Natural killer cell treated with Interleukin-12 subunit alpha and Interleukin-12 subunit beta and Interleukin-15 and Interleukin-18, amount 100 ng/mL, for 72 hours (primary cell): ENCODE measurements around the gene L2HGDH. TPM values are rescaled to one million over a fixed set of nuclear protein-coding genes. Genes with fewer than 3 reads are reported as not detected.

ENCODE experiments used
- ATAC-seq, 2 donors: fragments of 150-1000 bp; cut with Tn5 transposase in 1 of 2; sonication (Bioruptor Pico), chemical (Tn5 transposase) in 1 of 2; 2 replicates each; pipeline ENCODE4 v1.10.0; 2021
- DNase-seq: peaks from one replicate; pipeline ENCODE4 v3.0.0; 2022; ENCODE audit warnings: low spot score
- H3K27ac Mint-ChIP-seq, 2 donors: 1 replicate in 1 of 2; 2 replicates in 1 of 2; pipeline ENCODE4 v1.8.0; 2022; ENCODE audit warnings: mixed read lengths in 2 of 2, mild to moderate bottlenecking in 1 of 2, moderate library complexity in 1 of 2
- H3K27me3 Mint-ChIP-seq, 2 donors: 1 replicate in 1 of 2; 2 replicates in 1 of 2; pipeline ENCODE4 v1.8.0; 2022; ENCODE audit warnings: mixed read lengths in 2 of 2
- H3K36me3 Mint-ChIP-seq: one replicate; pipeline ENCODE4 v1.8.0; 2022; ENCODE audit warnings: mixed read lengths
- H3K4me1 Mint-ChIP-seq, 2 donors: 1 replicate in 1 of 2; 2 replicates in 1 of 2; pipeline ENCODE4 v1.8.0; 2022; ENCODE audit warnings: low read depth in 2 of 2, mixed read lengths in 2 of 2, mild to moderate bottlenecking in 1 of 2
- H3K4me3 Mint-ChIP-seq: one replicate; pipeline ENCODE4 v1.8.0; 2022; ENCODE audit warnings: mixed read lengths
- H3K9me3 Mint-ChIP-seq: 2 replicates; pipeline ENCODE4 v1.8.0; 2022; ENCODE audit warnings: mixed read lengths
- total RNA-seq, 2 donors: library from RNA; stranded (reverse); gene quantifications; one replicate each; pipeline ENCODE4 v1.2.3, GENCODE V29; 2022

Gene L2HGDH
- total RNA-seq, 2 donors from 2014 or later: 14.2 to 15.4 TPM

- H3K27ac Mint-ChIP-seq: peak overlapping the region; percentile 37 to 65
- H3K36me3 Mint-ChIP-seq: no peaks in the 10 kb centered on the region
- peaks cover 49 to 60% of the 10 kb centered on the region in 2 donors for H3K4me1 Mint-ChIP-seq
- DNase-seq: no peak
- H3K4me3 Mint-ChIP-seq: no peak overlapping the region
- H3K9me3 Mint-ChIP-seq: no peaks in the 10 kb centered on the region
- no peaks in the 10 kb centered on the region for H3K27me3 Mint-ChIP-seq
- ATAC-seq: no peak
Measured at GRCh38 chr14:50225067-50225973, 86.7 kb downstream of the L2HGDH start.

GRCh38 chr14:50222055-50222613 lies 89.9 kb downstream of the L2HGDH start:
- Mint-ChIP-seq H3K4me3 (no peak overlapping the region), H3K27ac (peak overlapping the region; percentile 11 to 64), H3K36me3 (no peaks in the 10 kb centered on the region), H3K27me3 (no peaks in the 10 kb centered on the region), H3K4me1 (peaks cover 44 to 57% of the 10 kb centered on the region in 2 donors), H3K9me3 (no peaks in the 10 kb centered on the region)
- ATAC-seq (no peak), DNase-seq (no peak)

- ATAC-seq (no peak), DNase-seq (no peak)
- Mint-ChIP-seq H3K9me3 (no peaks in the 10 kb centered on the region), H3K27me3 (no peaks in the 10 kb centered on the region), H3K27ac (no peak overlapping the region), H3K4me3 (no peak overlapping the region), H3K4me1 (peaks cover 28 to 39% of the 10 kb centered on the region in 2 donors), H3K36me3 (no peaks in the 10 kb centered on the region)
Measured at GRCh38 chr14:50218501-50218900, 93.5 kb downstream of the L2HGDH start.

- no peak overlapping the region for H3K27ac Mint-ChIP-seq
- H3K4me1 Mint-ChIP-seq: peaks cover 22 to 33% of the 10 kb centered on the region in 2 donors
- no peaks in the 10 kb centered on the region for H3K9me3 Mint-ChIP-seq
- H3K4me3 Mint-ChIP-seq: no peak overlapping the region
- no peaks in the 10 kb centered on the region for H3K27me3 Mint-ChIP-seq
- no peaks in the 10 kb centered on the region for H3K36me3 Mint-ChIP-seq
- ATAC-seq: no peak
- DNase-seq: no peak
Measured at GRCh38 chr14:50215416-50215815, 96.6 kb downstream of the L2HGDH start.

GRCh38 chr14:50213795-50214194 lies 98.2 kb downstream of the L2HGDH start:
- ATAC-seq: no peak
- H3K4me3 Mint-ChIP-seq: no peak overlapping the region
- H3K9me3 Mint-ChIP-seq: no peaks in the 10 kb centered on the region
- H3K36me3 Mint-ChIP-seq: no peaks in the 10 kb centered on the region
- no peak for DNase-seq
- H3K27me3 Mint-ChIP-seq: no peaks in the 10 kb centered on the region
- H3K27ac Mint-ChIP-seq: no peak overlapping the region
- peaks cover 19 to 23% of the 10 kb centered on the region in 2 donors for H3K4me1 Mint-ChIP-seq

GRCh38 chr14:50212726-50213125 lies 99.3 kb downstream of the L2HGDH start:
- ATAC-seq: no peak
- no peak for DNase-seq

GRCh38 chr14:50210074-50210473 lies 102.0 kb downstream of the L2HGDH start:
- H3K27ac Mint-ChIP-seq: no peak overlapping the region
- H3K27me3 Mint-ChIP-seq: no peaks in the 10 kb centered on the region
- no peaks in the 10 kb centered on the region for H3K9me3 Mint-ChIP-seq
- DNase-seq: no peak
- no peak overlapping the region for H3K4me3 Mint-ChIP-seq
- H3K4me1 Mint-ChIP-seq: peaks cover 15 to 17% of the 10 kb centered on the region in 2 donors
- H3K36me3 Mint-ChIP-seq: no peaks in the 10 kb centered on the region
- no peak for ATAC-seq

More at GRCh38 chr14:50212726-50213125, 99.3 kb downstream of the L2HGDH start:
- Mint-ChIP-seq H3K4me1 (peaks cover 15 to 16% of the 10 kb centered on the region in 2 donors), H3K27me3 (no peaks in the 10 kb centered on the region), H3K27ac (no peak overlapping the region), H3K9me3 (no peaks in the 10 kb centered on the region), H3K4me3 (no peak overlapping the region), H3K36me3 (no peaks in the 10 kb centered on the region)

- no peaks in the 10 kb centered on the region for H3K4me1 Mint-ChIP-seq
- no peak for ATAC-seq
Measured at GRCh38 chr14:50198499-50198898, 113.5 kb downstream of the L2HGDH start.

GRCh38 chr14:50191499-50191898 lies 120.5 kb downstream of the L2HGDH start:
- no peak overlapping the region for H3K27ac Mint-ChIP-seq
- peaks cover 0 to 7% of the 10 kb centered on the region in 2 donors for H3K4me1 Mint-ChIP-seq
- H3K9me3 Mint-ChIP-seq: no peaks in the 10 kb centered on the region
- ATAC-seq: no peak
- H3K27me3 Mint-ChIP-seq: no peaks in the 10 kb centered on the region
- no peaks in the 10 kb centered on the region for H3K36me3 Mint-ChIP-seq
- H3K4me3 Mint-ChIP-seq: no peak overlapping the region
- DNase-seq: no peak

More at GRCh38 chr14:50198499-50198898, 113.5 kb downstream of the L2HGDH start:
- no peaks in the 10 kb centered on the region for H3K27me3 Mint-ChIP-seq
- no peak overlapping the region for H3K27ac Mint-ChIP-seq
- H3K4me3 Mint-ChIP-seq: no peak overlapping the region
- DNase-seq: no peak
- no peaks in the 10 kb centered on the region for H3K9me3 Mint-ChIP-seq
- no peaks in the 10 kb centered on the region for H3K36me3 Mint-ChIP-seq

Other genes with a start within 250 kb of the L2HGDH start
- 10 to 100 TPM; 14.0 to 24.6 TPM for gene VCPKMT, start 195.7 kb downstream of the L2HGDH start, total RNA-seq
- gene SOS2, start 80.7 kb downstream of the L2HGDH start, total RNA-seq: 10 to 100 TPM; 38.6 to 52.1 TPM
- gene DMAC2L, start 95 bp upstream of the L2HGDH start, total RNA-seq: 10 to 100 TPM; 14.9 to 16.6 TPM
- 1 to 10 TPM; 2.3 to 7.3 TPM for gene CDKL1, start 84.7 kb upstream of the L2HGDH start, total RNA-seq
- gene MAP4K5, start 220.3 kb upstream of the L2HGDH start, total RNA-seq: 10 to 100 TPM; 48.7 to 59.3 TPM
- 1 to 10 TPM in 1 of 2 donors, under 1 TPM in 1; 0.62 to 1.8 TPM for gene ATL1, start 247.9 kb upstream of the L2HGDH start, total RNA-seq